ENCODE results near the gene MAGEA6. TPM values are rescaled to one million over a fixed set of nuclear protein-coding genes. Genes with fewer than 3 reads are reported as not detected.

MAGEA6 gene
- total and polyA plus RNA-seq, 2 donors (not counting 3 experiments of a cell fraction or from before 2014, with no cell fraction given) = not detected

DNA sequence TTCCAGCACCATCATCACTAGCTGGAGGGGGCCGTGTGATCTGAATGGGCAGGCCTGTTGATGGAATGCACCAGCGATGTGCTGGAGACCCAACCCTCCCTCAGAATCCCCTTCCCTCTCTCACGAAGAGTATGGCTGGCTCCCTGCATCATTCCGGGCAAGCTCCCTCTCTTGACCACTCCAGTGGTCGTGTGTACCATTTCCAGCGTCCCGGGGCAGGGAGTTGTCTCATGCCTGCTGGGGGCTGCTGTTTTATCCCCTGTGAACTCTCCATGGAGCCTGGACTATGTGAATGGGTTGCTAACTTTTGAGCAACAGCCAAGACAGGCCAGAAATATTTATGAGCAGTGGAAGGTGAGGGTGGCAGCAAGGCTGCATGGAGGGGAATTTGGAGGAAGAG, 44.1 kb downstream of the MAGEA6 start:
- POLR2A ChIA-PET = no interaction called here
- dilution Hi-C loops (cut with MboI; ENCODE audit: extremely low pct_ligation_motif_present, low sequenced_read_pairs) = no loop called here

More for the DNA sequence above, 44.1 kb downstream of the MAGEA6 start:
- H3K79me2 ChIP-seq (ENCODE audit: control insufficient read depth, insufficient read depth, low read length) = no peaks in the 10 kb centered on the region
- H3K9ac ChIP-seq (replicated peaks; ENCODE audit: extremely low read depth, insufficient read depth, low read length) = no peak overlapping the region
- H3K27ac ChIP-seq (ENCODE audit: insufficient read depth, low read depth, low read length) = no peak overlapping the region
- DNase-seq (ENCODE audit: low read depth, low spot score) (no peak), FAIRE-seq (no peak)
- no TSS peak for BruUV-seq (replicated peaks)
- intact Hi-C loops (cut with micrococcal nuclease) = no loop called here
- H3K36me3 ChIP-seq (ENCODE audit: control insufficient read depth in 2 of 2, extremely low read depth in 1 of 2, insufficient read depth in 2 of 2, low read length in 2 of 2) = no peaks in the 10 kb centered on the region
- H4K20me1 ChIP-seq (replicated peaks; ENCODE audit: control insufficient read depth, extremely low read depth, insufficient read depth, low read length) = no peaks in the 10 kb centered on the region
- H3K4me3 ChIP-seq (replicated peaks in 1 of 3; ENCODE audit: insufficient read depth in 1 of 3, low read depth in 1 of 3, low read length in 3 of 3) = no peak overlapping the region
- CTCF ChIA-PET = no interaction called here
- H3K9me1 ChIP-seq (replicated peaks; ENCODE audit: control insufficient read depth, extremely low read depth, insufficient read depth, low read length) = no peaks in the 10 kb centered on the region
- H2AFZ ChIP-seq (ENCODE audit: low read depth, low read length) = no peak overlapping the region
- H3K9me3 ChIP-seq (replicated peaks; ENCODE audit: control insufficient read depth, insufficient read depth, low read length) = no peaks in the 10 kb centered on the region
- TF ChIP-seq FOS (IDR thresholded peaks at IDR 0.05; ENCODE audit: borderline replicate concordance, insufficient read depth, low read length) (no peak), POLR2A (IDR thresholded peaks at IDR 0.05; ENCODE audit: low read depth, low read length) (no peak), POLR2AphosphoS5 (IDR thresholded peaks at IDR 0.05; ENCODE audit: insufficient read depth, low read depth, low read length) (no peak), EZH2 (IDR thresholded peaks at IDR 0.05; ENCODE audit: borderline replicate concordance, low read depth, low read length, severe bottlenecking) (no peak), JUN (IDR thresholded peaks at IDR 0.05; ENCODE audit: borderline replicate concordance, insufficient read depth, insufficient read length, low read depth) (no peak)
- TF ChIP-seq, protein P1, sequence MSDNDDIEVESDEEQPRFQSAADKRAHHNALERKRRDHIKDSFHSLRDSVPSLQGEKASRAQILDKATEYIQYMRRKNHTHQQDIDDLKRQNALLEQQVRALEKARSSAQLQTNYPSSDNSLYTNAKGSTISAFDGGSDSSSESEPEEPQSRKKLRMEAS (IDR thresholded peaks at IDR 0.05; ENCODE audit: insufficient read depth, insufficient read length) = no peak
- TF ChIP-seq, protein P2, sequence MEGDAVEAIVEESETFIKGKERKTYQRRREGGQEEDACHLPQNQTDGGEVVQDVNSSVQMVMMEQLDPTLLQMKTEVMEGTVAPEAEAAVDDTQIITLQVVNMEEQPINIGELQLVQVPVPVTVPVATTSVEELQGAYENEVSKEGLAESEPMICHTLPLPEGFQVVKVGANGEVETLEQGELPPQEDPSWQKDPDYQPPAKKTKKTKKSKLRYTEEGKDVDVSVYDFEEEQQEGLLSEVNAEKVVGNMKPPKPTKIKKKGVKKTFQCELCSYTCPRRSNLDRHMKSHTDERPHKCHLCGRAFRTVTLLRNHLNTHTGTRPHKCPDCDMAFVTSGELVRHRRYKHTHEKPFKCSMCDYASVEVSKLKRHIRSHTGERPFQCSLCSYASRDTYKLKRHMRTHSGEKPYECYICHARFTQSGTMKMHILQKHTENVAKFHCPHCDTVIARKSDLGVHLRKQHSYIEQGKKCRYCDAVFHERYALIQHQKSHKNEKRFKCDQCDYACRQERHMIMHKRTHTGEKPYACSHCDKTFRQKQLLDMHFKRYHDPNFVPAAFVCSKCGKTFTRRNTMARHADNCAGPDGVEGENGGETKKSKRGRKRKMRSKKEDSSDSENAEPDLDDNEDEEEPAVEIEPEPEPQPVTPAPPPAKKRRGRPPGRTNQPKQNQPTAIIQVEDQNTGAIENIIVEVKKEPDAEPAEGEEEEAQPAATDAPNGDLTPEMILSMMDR (IDR thresholded peaks at IDR 0.05; ENCODE audit: extremely low read depth in 1 of 2, insufficient read depth in 1 of 2, low read depth in 1 of 2, low read length in 2 of 2) = no peak
- H3K4me1 ChIP-seq (ENCODE audit: control insufficient read depth, extremely low read depth, insufficient read depth, low read length) = no peaks in the 10 kb centered on the region
- no peak overlapping the region for H3K4me2 ChIP-seq (ENCODE audit: insufficient read depth, low read length)
- no peaks in the 10 kb centered on the region for H3K27me3 ChIP-seq (ENCODE audit: control insufficient read depth in 2 of 2, insufficient read depth in 2 of 2, low read length in 2 of 2)

Other genes starting within 250 kb of the MAGEA6 start
- gene GABRQ, start 131.8 kb downstream of the MAGEA6 start, total RNA-seq = not detected in 2 replicates
- gene GABRQ, start 131.8 kb downstream of the MAGEA6 start, polyA plus RNA-seq = 0.01 and 0.02 TPM in 2 replicates
- gene MAGEA3, start 70.9 kb downstream of the MAGEA6 start, total RNA-seq = not detected in 2 replicates
- gene MAGEA3, start 70.9 kb downstream of the MAGEA6 start, polyA plus RNA-seq = not detected in 2 replicates
- gene CSAG2, start 60.4 kb downstream of the MAGEA6 start, total RNA-seq = not detected in 2 replicates
- gene CSAG2, start 60.4 kb downstream of the MAGEA6 start, polyA plus RNA-seq = not detected in 2 replicates
- not detected in 2 replicates for gene MAGEA2B, start 55.1 kb downstream of the MAGEA6 start, total RNA-seq
- not detected in 2 replicates for gene MAGEA2B, start 55.1 kb downstream of the MAGEA6 start, polyA plus RNA-seq
- not detected in 2 replicates for gene CSAG1, start 36.0 kb downstream of the MAGEA6 start, total RNA-seq
- not detected in 2 replicates for gene CSAG1, start 36.0 kb downstream of the MAGEA6 start, polyA plus RNA-seq
- gene MAGEA12, start 35.9 kb downstream of the MAGEA6 start, total RNA-seq = not detected in 2 replicates
- gene MAGEA12, start 35.9 kb downstream of the MAGEA6 start, polyA plus RNA-seq = not detected in 2 replicates
- not detected in 2 replicates for gene MAGEA2, start 15.8 kb downstream of the MAGEA6 start, total RNA-seq
- gene MAGEA2, start 15.8 kb downstream of the MAGEA6 start, polyA plus RNA-seq = not detected in 2 replicates
- not detected in 2 replicates for gene CSAG3, start 10.5 kb downstream of the MAGEA6 start, total RNA-seq
- gene CSAG3, start 10.5 kb downstream of the MAGEA6 start, polyA plus RNA-seq = not detected in 2 replicates
- 28.2 and 28.6 TPM in 2 replicates for gene CETN2, start 61.1 kb upstream of the MAGEA6 start, total RNA-seq
- 15.1 and 15.4 TPM in 2 replicates for gene CETN2, start 61.1 kb upstream of the MAGEA6 start, polyA plus RNA-seq
- gene NSDHL, start 61.4 kb upstream of the MAGEA6 start, total RNA-seq = 40.0 and 43.4 TPM in 2 replicates
- 43.7 and 44.5 TPM in 2 replicates for gene NSDHL, start 61.4 kb upstream of the MAGEA6 start, polyA plus RNA-seq
- gene ZNF185, start 128.4 kb upstream of the MAGEA6 start, total RNA-seq = 19.7 and 31.6 TPM in 2 replicates
- gene ZNF185, start 128.4 kb upstream of the MAGEA6 start, polyA plus RNA-seq = 15.5 and 18.7 TPM in 2 replicates
- not detected in 2 replicates for gene PNMA5, start 224.4 kb upstream of the MAGEA6 start, total RNA-seq
- gene PNMA5, start 224.4 kb upstream of the MAGEA6 start, polyA plus RNA-seq = not detected in 2 replicates

Data from endothelial cell of umbilical vein (primary cell).